PC-9 (cell line): Measurements from ENCODE around the gene CBX1.

ENCODE experiments used
- EZH2 ChIP-seq: fragments of 200-600 bp; sonication (generic); IDR thresholded peaks from 2 replicates; pipeline ENCODE4 v1.8.0; 2017; ENCODE audit warnings: antibody characterized with exemption, low read depth
- TF ChIP-seq, protein P1 (sequence below): fragments of 200-600 bp; sonication (generic); conservative IDR thresholded peaks from 2 replicates; pipeline ENCODE4 v1.6.1; 2017; ENCODE audit warnings: mixed run types, antibody characterized with exemption, mild to moderate bottlenecking, moderate library complexity

DNA sequence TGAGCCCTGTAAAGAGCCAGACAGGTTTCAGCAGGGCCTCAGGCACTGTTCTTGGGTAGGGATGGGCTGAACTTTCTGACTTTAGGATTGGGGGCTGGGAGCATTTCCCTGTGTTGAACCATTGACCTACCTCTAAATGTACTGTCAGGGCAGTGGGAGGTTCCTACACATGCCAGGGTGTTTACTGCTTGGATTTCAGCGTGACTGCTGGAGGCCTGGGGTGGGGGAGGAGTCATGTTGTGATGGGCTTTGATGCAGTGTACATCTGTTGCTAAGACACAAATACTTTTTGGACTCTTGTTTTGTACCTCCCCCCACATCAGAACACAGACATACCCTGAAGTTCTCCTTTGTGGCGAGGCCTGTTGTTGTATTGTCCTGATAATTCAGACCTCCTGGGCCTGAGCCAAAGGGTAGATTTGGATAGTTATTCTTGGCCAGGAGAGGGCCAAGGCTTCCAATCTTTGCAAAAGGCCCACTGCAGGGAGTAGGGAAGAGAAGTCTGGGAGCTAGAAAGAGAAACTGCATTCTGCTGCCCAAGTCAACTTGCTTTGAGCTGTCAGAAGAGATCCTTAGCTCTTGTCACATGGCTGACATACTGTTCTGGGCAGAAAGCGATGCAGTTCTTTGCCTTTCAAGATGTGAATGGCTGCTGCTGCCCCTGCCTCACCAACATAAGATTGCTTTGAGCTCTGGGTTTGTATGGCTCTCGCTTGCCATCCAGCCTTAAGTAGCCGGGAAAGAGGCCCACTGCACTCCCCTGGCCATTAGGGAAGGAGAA is 49.4 kb downstream of the CBX1 start:
- TF ChIP-seq, protein P1, sequence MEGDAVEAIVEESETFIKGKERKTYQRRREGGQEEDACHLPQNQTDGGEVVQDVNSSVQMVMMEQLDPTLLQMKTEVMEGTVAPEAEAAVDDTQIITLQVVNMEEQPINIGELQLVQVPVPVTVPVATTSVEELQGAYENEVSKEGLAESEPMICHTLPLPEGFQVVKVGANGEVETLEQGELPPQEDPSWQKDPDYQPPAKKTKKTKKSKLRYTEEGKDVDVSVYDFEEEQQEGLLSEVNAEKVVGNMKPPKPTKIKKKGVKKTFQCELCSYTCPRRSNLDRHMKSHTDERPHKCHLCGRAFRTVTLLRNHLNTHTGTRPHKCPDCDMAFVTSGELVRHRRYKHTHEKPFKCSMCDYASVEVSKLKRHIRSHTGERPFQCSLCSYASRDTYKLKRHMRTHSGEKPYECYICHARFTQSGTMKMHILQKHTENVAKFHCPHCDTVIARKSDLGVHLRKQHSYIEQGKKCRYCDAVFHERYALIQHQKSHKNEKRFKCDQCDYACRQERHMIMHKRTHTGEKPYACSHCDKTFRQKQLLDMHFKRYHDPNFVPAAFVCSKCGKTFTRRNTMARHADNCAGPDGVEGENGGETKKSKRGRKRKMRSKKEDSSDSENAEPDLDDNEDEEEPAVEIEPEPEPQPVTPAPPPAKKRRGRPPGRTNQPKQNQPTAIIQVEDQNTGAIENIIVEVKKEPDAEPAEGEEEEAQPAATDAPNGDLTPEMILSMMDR, result no peak
- no peak for TF ChIP-seq EZH2
